Measurements from ENCODE around the gene CA6.
"Not testable (repeated sequence)": the region's sequence is repeated elsewhere in the genome, so short reads cannot be mapped to it uniquely, and the experiment has no call there.

The CA6 gene

DNA sequence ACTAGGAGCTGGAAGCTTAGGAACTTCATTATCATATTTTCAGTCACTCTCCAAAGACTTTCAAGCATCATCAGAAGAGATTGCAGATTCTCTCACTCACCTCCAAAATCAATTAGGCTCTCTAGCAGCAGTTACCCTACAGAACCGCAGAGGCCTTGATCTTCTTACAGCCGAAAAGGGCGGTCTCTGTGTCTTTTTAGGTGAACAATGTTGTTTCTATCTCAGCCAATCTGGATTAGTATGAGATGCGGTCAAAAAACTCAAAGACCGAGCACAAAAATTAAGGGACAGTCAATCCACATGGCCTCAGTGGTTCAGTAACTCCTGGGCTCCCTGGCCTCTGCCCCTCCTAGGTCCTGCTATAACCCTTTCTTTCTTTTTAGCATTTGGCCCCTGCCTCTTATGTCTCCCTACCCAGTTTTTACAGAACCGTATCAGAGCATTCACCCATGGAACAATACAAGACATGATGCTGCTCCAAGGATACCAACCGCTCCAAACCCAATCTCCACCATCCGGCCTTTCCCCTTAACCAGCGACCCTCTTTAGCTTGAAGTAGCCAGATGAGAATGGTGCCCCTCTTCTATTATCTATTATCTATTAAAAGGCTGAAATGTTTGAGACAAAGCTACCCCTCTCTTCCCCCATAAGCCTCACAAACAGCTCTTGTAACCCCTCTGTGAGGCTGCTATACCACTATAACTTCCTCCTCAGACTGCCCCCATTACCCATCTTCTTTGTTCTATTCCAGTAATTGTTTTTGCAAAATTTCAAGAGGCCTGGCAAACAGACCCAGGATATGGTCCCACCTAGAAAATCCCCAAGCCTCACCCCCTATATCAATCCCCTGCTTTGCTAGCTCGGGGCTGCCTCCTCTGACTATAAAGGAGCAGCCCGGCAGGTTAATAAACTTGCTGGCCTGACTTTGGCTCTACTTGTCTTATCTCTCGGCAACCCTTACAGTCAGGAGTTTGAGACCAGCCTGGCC is 18.7 kb upstream of the CA6 start:
- DNase-seq, result no peak

DNA sequence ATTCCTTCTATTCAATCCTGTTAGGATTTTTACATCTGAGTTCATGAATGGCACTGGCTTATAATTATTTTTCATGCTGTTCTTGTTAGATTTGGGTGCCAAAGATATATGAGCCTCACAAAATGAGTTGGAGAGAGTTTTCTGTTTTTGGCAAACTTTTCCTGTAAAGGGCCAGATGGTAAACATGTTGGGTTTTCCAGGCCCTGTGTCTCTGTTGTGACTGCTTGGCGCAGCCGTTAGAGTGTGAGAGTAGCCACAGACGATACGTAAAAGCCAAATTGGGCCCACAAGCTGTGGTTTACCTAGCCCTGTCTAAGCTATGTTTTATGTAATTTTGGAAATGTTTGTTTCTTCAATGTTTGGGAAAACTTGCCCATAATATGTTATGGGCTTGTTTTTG is 15.6 kb upstream of the CA6 start:
- DNase-seq, result no peak

DNA sequence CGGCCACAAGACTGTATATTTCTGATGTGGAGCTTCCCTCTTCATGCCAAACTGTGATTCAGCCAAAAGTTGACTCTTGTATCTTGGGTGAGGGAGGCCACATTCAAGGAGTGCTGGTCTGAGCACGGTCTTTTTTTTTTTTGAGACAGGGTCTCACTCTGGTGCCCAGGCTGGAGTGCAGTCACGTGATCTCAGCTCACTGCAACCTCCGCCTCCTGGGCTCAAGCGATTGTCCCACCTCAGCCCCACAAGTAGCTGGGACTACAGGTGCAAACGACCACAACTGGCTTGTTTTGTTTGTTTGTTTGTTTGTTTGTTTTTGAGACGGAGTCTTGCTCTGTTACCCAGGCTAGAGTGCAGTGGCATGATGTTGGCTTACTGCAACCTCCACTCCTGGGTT is 8.6 kb upstream of the CA6 start:
- not testable (repeated sequence) for DNase-seq

DNA sequence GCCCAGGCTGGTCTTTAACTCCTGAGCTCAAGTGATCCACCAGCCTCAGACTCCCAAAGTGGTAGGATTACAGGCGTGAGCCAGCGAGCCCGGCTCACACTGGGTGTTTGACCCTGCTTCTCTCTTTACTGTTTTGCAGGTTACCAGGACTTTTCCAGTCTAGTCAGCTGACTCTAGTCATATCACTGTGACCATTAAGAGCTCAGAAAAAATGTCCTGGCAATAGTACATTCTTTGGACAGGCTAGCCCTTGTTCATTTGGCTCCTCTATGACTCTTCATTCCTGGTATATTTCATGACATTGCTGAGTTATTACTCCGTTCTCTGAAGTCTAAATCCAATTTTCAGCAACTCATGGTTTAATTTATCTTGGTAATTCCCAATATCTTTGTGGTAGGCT is 8.0 kb upstream of the CA6 start:
- no peak for DNase-seq

DNA sequence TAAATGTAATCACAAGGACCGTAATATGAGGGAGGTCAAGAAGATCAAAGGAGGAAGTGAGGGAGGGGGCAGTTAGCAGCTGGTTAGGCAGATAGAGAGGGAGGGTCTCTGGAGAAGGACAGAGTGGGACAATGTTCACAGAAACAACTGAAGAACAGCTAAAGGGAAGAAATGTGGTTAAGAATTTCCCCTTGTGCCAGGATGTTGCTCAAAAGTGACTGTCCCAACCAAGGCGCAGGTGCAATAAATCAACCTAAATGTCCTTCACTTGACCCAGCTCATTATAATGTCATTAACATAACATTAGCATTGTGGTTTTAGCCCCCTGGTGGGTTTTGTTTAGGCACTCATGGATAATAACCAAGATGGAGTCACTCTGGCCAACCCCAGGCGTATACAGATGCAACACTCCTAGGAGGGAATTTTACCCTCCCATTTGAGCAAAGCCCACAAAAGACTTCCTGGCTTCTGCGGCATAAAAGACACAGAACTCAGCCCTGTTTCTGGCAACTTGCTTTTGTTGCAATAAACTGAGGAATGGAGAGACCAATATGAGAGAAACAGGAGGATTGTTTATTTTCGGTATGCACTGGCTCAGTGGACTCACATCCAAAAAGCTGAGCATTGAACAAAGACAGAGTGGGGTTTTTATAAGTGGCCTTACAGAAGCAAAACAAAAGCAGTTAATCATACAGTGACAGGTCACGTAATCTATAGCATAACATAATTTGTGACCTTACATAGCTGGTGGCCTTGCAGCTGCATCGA is 7.3 kb upstream of the CA6 start:
- DNase-seq, result no peak

DNA sequence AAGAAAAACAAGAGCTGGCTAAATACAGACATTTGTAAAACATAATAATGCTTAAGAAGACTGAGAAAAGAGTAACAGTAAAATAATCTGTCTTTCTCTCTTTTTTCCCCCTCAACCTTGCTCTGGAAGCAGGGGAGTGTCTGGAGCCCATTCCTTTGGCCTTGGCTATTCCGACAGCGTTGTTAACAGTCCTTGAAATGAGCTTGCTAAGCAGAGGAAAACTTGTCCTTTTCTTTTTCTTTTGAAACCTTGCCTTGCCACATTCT is 6.7 kb upstream of the CA6 start:
- DNase-seq, result no peak

DNA sequence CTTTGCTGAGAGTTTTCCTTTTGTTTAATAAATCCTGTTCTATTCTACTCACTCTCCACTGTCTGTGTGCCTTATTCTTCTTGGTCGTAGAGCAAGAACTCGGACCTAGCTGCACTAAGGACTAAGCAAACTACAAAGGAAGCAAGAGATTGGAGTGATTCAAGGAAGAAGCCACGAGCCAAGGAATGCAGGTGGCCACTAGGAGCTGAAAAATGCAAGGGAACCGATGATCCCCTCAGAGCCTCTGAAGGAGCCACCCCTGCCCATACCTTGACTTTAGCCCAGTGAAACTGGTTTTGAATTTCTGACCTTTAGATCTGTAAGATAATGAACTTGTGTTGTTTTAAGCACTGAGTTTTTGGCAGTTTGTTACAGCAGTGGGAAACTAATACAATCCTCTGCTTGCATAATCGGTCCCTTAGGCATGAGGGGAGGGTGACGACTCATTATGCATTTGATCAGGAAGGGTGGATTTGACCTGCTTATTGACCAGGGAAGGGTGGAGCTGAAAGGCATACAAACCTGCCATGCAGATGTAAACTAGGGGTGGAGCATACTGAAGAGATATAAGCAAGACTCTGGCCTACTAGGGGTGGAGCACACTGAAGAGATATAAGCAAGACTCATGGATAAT is 6.2 kb upstream of the CA6 start:
- DNase-seq, result no peak

DNA sequence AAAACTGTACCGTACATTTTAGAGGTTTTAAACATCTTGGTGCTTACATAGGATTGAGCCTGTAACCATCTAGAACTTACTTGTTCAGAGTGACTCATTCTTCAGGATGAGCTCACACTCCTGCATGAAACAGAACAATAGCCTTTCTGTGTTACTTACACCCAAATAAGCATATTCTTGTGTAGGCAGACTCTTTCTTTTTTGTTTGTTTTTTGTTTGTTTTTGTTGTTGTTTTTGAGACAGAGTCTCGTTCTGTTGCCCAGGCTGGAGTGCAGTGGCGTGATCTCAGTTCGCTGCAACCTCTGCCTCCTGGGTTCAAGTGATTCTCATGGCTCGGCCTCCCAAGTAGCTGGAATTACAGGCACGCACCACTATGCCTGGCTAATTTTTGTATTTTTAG is 3.8 kb upstream of the CA6 start:
- DNase-seq, result no peak

DNA sequence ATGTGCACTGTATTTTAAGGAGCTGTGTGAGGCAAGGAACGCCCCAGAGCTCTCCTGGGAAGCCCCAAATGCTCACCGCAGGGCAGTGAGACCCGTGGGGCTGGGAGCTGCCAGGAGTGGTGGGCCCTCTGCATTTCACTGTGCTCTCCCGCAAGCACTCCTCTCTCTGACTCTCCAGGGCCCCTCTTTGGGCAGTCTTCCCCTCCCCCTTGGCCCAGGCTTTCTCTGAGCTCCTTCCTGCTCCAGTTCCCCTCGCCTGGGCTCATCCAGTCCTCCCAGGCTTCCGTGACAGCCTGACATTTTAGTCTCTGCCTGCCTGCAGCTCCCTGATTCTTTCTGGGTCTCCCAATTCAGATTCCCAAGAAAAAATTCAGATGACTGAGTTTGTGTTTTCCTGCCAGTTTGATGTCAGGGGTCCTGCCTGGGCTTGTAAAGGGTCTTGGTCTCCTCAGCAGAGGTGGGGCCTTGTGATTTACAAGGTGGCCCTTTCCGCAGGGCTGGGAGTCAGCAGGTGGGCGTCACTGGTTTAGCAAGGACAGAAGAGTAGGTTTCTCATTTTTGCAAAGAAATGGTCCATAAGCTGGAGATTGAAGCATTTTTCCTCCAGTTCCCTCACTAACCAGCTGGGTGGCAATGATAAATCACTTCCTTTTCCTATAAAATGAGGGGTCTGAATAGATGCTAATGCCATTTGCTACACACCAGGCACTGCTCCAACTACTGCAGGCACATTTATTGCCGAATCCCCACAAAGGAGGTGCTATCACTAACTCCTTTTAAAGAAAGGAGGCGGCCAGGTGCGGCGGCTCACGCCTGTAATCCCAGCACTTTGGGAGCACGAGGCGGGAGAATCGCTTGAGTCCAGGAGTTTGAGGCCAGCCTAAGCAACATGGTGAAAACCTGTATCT is 1.9 kb upstream of the CA6 start:
- DNase-seq, result no peak

DNA sequence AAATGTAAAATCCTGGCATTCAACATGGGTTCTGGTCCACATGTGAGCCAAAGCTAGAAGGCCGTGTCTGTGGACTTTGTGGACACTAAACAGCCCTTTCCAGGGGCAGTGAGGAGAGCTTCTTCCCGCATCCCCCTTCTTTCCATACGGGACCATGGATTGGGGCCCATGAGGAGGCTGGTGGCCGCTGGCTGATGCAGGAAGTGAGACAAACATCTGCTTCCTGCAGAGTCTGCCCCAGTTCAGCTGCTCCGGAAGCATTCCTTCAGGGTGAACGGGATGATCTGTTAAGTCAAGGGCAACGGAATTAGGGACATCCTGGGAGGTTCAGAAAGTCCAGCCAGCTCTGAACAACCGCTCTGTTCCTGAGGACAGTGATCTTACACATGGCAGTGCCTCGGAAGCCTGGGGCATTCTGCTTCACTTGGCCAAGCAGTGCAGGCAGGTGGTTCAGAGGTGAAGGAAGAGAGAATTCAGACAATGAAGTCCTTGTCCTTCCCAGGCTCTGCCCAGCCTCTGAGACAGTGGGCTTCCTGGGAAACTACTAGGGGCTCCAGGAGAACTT is 1.5 kb downstream of the CA6 start:
- no peak for DNase-seq

DNA sequence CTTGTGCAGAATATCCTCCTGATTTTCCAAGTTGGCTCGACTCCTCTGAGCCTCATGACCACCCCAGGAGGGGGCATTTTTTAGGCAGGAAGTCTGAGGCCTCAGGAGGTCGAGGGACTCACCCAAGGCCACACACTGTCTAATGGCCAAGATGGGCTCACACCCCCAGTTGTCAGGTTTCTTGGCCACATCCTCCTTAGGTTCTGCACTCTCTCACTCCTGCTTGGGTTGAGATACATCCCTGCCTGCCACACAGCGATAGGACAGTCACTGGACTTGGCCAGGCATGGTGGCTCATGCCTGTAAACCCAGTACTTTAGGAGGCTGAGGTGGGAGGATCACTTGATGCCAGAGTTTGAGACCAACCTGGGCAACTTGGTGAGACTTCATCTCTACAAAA is 4.6 kb downstream of the CA6 start:
- no peak for DNase-seq

DNA sequence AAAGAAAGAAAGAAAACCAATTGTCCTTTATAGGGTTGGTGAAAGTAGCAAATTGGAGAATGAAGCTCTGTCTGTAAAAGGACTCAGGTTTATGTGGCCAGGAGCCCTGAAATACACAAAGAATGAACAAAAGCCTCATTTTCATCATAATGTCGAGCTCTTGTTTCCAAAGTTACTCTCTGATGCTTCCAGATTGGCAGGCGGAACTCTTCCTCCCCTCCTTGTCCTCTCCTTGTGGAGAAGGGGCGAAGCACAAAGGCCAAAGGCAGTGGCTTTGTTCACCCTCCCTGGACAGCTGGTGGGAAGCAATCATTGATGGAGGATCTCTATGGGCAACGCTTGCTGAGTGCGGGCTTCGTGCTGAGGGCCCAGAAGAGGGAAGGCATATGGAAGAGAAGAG is 5.6 kb downstream of the CA6 start:
- DNase-seq, result no peak

DNA sequence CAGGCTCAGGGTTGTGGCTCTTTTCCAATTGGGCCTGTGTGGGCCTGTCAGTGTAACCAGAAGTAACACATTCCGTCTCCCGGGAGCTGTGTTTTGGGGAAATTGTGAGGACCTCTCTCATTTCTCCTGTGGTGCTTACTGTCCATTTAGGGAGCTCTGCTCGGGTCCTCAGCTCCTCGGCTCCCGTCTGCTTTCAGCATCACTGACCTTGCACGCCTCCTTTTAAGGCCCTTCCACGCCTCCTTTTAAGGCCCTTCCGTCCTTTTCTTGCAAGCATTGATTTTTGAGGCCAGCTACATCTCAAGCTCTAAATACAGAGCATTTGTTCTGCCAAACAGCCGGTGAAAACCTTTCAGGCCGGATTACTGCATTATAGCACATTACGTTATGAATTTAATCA is 9.7 kb downstream of the CA6 start:
- DNase-seq, result no peak

DNA sequence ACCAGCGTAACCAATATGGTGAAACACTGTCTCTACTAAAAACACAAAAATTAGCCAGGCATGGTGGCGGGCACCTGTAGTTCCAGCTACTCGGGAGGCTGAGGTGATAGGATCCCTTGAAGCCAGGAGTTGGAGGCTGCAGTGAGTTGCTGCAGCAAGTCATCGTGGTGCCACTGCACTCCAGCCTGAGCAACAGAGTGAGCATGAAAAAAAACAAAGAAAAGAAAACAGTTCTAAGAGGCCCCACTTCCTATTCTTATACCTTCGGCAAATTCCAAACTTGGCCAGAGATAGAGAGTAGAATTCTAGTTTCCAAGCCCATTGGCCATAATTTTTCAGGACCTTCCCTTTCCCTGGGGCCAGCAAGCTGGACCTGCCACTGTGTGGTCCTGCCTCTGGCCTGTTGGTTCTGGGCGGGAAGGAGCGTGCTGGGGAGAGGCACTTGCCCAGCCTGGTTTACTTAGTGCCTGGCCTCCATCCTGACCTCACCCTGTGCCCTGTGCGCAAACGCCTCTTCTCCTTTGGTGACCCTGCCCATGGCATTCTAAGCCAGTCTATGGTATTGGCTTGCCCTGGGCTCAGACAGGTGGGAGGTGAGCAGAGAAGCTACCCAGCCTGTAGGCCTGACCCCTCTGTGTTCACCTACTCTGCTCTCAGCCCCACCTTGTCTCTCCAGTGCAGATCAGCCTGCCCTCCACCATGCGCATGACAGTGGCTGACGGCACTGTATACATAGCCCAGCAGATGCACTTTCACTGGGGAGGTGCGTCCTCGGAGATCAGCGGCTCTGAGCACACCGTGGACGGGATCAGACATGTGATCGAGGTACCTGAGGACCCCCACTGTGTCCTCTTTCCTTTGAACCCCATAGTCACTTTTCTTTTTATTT is 11.0 kb downstream of the CA6 start:
- DNase-seq, result no peak

DNA sequence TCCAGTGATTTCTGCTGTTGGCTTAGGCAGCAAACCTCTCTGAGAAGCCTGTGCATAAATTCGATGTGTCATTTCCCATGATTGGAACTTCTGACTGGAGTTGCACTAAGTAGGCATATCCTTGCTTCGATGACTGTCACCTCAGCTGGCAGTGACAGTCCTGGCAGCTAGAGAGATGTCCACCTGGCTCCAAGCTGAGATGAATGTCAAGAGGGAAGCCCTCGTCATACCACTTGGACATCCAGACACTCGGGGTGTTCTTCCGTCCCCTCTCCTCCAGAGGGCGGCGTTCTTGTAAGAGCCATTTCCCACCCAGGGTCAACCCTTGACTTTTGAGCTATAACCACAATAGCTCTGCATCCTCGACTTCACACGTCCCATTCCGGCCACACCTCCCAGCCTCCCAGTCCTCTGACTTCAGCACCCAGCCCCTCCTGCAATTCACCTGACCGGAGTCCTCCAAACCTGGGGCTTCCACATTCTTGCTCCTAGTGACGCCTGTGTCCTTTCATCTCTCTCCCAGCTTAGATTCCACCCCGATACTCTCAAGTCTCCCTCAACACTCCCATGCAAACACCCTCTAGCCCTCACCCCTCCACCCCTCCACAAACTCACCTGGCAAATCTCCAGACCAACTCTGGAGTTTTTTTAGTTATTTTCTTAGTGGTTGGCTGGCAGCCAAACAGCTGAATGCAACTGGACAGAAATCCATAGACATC is 17.3 kb downstream of the CA6 start:
- DNase-seq, result no peak

DNA sequence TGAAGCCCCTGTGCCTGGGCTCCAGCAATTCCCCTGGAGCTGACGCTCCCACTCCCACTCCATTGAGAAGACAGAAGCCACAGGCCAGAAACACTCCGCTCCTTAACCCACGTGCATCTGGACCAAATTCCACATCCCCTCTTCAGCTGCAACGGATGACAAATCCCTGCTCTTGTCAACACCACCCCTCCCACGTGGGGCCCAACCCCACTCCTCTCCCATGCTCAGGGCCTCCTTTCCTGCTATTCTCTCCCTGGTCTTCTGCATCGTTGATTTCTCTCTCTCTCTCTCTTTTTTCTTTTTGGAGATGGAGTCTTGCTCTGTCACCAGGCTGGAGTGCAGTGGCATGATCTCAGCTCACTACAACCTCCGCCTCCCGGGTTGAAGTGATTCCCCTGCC is 18.3 kb downstream of the CA6 start:
- DNase-seq, result no peak

DNA sequence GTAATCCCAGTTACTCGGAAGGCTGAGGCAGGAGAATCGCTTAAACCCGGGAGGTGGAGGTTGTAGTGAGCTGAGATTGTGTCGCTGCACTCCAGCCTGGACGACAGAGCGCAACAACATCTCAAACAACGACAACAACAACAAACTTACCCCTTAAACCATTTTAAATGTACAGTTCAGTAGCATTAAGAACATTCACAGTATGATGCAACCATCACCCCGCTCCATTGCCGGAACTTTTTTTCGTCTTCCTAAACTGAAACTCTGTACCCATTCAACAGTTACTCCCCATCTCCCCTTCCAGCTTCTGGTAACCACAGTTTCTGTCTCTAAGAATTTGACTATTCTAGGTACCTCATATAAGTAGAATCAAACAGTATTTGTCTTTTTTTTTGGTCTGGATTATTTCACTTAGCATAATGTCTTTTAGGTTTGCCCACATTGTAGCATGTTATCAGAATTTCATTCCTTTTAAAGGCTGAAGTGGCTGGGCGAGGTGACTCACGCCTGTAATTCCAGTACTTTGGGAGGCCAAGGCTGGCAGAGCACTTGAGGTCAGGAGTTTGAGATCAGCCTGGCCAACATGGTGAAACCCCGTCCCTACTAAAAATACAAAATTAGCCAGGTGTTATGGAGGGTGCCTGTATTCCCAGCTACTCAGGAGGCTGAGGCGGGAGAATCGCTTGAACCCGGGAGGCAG is 19.6 kb downstream of the CA6 start:
- DNase-seq, result no peak

DNA sequence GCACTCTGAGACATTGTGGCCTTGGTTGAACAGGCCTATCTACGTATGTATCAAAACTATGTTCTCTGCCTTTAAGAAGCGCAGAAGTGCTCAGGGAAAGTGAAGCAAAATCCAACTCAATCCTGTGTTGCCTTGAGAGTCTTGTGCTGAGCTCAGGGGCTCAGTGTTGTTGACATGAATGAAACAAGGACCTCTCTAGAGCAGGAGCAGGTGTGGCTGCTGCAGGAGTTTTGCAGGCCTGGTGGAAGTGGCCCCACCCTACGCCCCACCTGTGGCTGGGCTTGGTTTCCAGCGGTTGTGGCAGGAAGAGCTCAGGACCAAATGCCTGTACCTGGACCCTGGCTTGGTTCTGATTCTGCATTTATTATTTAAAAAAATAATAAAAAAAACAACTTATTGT is 20.9 kb downstream of the CA6 start:
- DNase-seq, result no peak

DNA sequence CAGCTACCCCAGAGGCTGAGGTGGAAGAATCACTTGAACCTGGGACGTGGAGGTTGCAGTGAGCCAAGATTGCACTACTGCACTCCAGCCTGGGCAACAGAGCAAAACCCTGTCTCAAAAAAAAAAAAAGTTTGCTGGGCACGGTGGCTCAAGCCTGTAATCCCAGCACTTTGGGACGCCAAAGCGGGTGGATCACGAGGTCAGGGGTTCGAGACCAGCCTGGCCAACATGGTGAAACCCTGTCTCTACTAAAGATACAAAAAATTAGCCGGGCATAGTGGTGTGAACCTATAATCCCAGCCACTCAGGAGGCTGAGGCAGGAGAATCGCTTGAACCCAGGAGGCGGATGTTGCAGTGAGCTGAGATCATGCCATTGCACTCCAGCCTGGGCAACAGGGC is 23.2 kb downstream of the CA6 start:
- DNase-seq, result not testable (repeated sequence)

DNA sequence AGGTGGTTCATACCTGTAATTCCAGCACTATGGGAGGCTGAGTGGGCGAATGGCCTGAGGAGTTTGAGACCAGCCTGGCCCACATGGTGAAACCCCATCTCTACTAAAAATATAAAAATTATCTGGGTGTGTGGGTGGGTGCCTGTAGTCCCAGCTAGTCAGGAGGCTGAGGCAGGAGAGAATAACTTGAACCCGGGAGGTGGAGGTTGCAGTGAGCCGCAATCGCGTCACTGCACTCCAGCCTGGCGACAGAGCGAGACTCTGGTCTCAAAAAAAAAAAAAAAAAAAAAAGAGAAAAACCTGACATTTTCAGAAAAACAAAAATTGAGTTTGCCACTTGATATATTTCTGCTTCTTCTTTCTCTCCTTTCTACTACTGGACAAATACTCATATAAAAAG is 24.3 kb downstream of the CA6 start:
- DNase-seq, result no peak

All from activated naive CD4-positive, alpha-beta T cell (primary cell).